Esophagus muscularis mucosa (tissue), 4 donors: Measurements from ENCODE around the gene DISC1. TPM values are rescaled to one million over a fixed set of nuclear protein-coding genes. Genes with fewer than 3 reads are reported as not detected.
"Not testable (repeated sequence)": the region's sequence is repeated elsewhere in the genome, so short reads cannot be mapped to it uniquely, and the experiment has no call there.

Experiments used
- DNase-seq: peaks from one replicate; pipeline ENCODE4 v3.0.0-alpha.2; 2017; ENCODE audit errors: extremely low spot score
- H3K27ac ChIP-seq, 4 donors: fragments of 200-600 bp; sonication (generic); replicated peaks in 1 of 4; 1 replicate in 3 of 4; 2 replicates in 1 of 4; pipeline ENCODE4 v1.5.1; 2016 to 2019; ENCODE audit warnings: mild to moderate bottlenecking in 1 of 4
- H3K27me3 ChIP-seq, 4 donors: fragments of 200-600 bp; sonication (generic); one replicate each; pipeline versions ENCODE4 v1.5.1 to v1.6.0; 2016 to 2019
- H3K36me3 ChIP-seq, 4 donors: fragments of 200-600 bp; sonication (generic); one replicate each; pipeline ENCODE4 v1.5.1; 2016 to 2019
- H3K4me1 ChIP-seq, 4 donors: fragments of 200-600 bp; sonication (generic); one replicate each; pipeline ENCODE4 v1.5.1; 2016 to 2019
- H3K4me3 ChIP-seq, 4 donors: fragments of 200-600 bp; sonication (generic); 1 replicate in 2 of 4; 2 replicates in 2 of 4; pipeline ENCODE4 v1.5.1; 2016 to 2019; ENCODE audit warnings: mild to moderate bottlenecking in 4 of 4, moderate library complexity in 1 of 4
- H3K9me3 ChIP-seq, 4 donors: fragments of 200-600 bp; sonication (generic); 1 replicate in 3 of 4; 2 replicates in 1 of 4; pipeline ENCODE4 v1.5.1; 2016 to 2019
- CTCF ChIP-seq, 3 experiments: fragments of 200-600 bp in 2 of 3; fragments of 450-650 bp in 1 of 3; sonication (generic) in 2 of 3; IDR thresholded peaks; one replicate each; pipeline ENCODE4 v1.5.1; 2017 to 2019; ENCODE audit warnings: antibody characterized with exemption in 3 of 3, mild to moderate bottlenecking in 2 of 3, moderate library complexity in 1 of 3
- EP300 ChIP-seq: sonication (generic); formaldehyde crosslinking; IDR thresholded peaks from one replicate; pipeline ENCODE4 v1.6.1; 2017; ENCODE audit warnings: antibody characterized with exemption
- POLR2A ChIP-seq: fragments of 450-650 bp; IDR thresholded peaks from one replicate; pipeline ENCODE4 v1.6.1; 2017; ENCODE audit warnings: antibody characterized with exemption, moderate library complexity, mild to moderate bottlenecking, low read depth
- POLR2AphosphoS5 ChIP-seq, 2 donors: sonication (generic); formaldehyde crosslinking; IDR thresholded peaks; one replicate each; pipeline ENCODE4 v1.6.1; 2017; ENCODE audit warnings: antibody characterized with exemption in 2 of 2
- WGBS: methylation state at CpG from one replicate; pipeline ENCODE4 v1.1.5; 2018; 5-methylcytosine and 5-hydroxymethylcytosine counted together
- intact Hi-C: fragments of 100-400 bp; cut with DNase I; formaldehyde crosslinking; loops from one replicate; pipeline ENCODE4 v1.15.1; 2023
- total RNA-seq, 4 donors: library from RNA; depleted of rRNA; stranded (reverse); fragments of >200 nt; gene quantifications; one replicate each; pipeline versions ENCODE4 v1.1.0 to v1.2.1, GENCODE V29; 2016

DISC1 gene
- total RNA-seq, 4 donors from 2014 or later, result 5.3 to 6.6 (median 6.2) TPM

- H3K9me3 ChIP-seq, result no peaks in the 10 kb centered on the region
- H3K27me3 ChIP-seq, result no peaks in the 10 kb centered on the region
- intact Hi-C loops, result no loop called here
- 94% methylated on average over 3 of the region's 3 CpGs for WGBS
- TF ChIP-seq POLR2AphosphoS5 (IDR thresholded peaks at IDR 0.05) (no peak), POLR2A (no peak), EP300 (no peak), CTCF (IDR thresholded peaks at IDR 0.05) (no peak)
- H3K27ac ChIP-seq, result no peak overlapping the region
- peaks cover 0 to under 1% (median 0%) of the 10 kb centered on the region in 4 donors for H3K4me1 ChIP-seq
- H3K4me3 ChIP-seq, result no peak overlapping the region
- no peak for DNase-seq
- no peaks in the 10 kb centered on the region for H3K36me3 ChIP-seq
These were observed 316.5 kb downstream of the DISC1 start for GRCh38 chr1:231943084-231943483.

DNA sequence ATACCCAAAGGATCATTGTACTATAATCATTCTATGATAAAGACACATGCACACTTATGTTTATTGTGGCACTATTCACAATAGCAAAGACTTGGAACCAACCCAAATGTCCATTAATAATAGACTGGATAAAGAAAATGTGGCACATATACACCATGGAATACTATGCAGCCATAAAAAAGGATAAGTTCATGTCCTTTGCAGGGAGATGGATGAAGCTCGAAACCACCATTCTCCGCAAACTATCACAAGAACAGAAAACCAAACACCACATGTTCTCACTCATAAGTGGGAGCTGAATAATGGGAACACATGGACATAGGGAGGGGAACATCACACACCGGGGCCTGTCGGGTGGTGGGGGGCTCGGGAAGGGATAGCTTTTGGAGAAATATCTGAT, 321.5 kb downstream of the DISC1 start:
- H3K27ac ChIP-seq, H3K36me3 ChIP-seq, H3K4me3 ChIP-seq, H3K27me3 ChIP-seq, DNase-seq, H3K9me3 ChIP-seq, intact Hi-C loops: not testable (repeated sequence)
- WGBS, result 78% methylated on average over 5 of the region's 5 CpGs
- peaks cover 0 to 15% (median 5%) of the 10 kb centered on the region in 4 donors for H3K4me1 ChIP-seq

DNA sequence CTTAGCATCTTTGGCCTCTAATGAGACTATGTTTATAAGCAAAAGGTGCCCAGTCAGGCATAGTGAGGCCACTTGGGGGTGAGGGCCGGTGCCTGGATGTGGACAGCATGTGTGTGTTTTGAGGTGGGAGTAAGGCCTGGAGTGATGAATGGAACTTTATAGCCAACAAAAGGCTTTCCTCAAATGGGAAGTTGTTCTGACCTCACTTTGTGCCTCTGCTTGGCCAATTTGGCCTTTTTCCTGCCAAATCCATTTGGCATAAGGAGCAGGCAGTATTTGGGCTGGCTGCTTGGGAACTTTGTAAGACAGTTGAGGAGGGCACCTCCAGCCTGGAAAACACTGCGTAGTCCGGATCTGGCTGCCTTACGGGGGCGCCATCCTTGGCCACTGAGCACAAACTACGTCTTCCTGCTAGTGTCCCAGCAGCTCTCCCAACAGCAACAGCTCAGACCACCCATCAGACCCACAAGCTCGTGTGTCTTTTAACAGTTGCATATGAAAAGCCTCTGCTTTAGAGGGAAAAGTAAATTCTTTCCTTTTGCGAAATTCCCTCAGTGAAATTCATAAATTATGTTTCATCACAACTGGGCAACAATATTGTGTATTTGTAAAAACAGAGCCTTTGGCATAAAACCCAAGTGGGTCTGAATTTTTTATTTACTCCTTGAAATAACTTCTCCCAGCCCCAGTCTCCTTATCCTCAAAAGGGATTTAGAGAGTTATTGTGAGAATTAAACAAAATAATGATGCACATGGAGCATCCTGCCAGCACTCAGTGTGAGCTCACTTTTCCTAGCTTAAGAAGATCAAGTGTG, 322.9 kb downstream of the DISC1 start:
- Histone ChIP-seq H3K27me3 (no peaks in the 10 kb centered on the region), H3K27ac (peak overlapping the region; percentile 41 to 67 (median 49)), H3K4me3 (no peak overlapping the region), H3K9me3 (no peaks in the 10 kb centered on the region), H3K4me1 (peaks cover 0 to 15% (median 5%) of the 10 kb centered on the region in 4 donors), H3K36me3 (no peaks in the 10 kb centered on the region)
- intact Hi-C loops, result no loop called here
- WGBS, result 63% methylated on average over 6 of the region's 8 CpGs
- no peak for DNase-seq
- TF ChIP-seq EP300, result no peak
- peak in 1 of 2 donors; percentile 20 for TF ChIP-seq POLR2AphosphoS5 (IDR thresholded peaks at IDR 0.05)

DNA sequence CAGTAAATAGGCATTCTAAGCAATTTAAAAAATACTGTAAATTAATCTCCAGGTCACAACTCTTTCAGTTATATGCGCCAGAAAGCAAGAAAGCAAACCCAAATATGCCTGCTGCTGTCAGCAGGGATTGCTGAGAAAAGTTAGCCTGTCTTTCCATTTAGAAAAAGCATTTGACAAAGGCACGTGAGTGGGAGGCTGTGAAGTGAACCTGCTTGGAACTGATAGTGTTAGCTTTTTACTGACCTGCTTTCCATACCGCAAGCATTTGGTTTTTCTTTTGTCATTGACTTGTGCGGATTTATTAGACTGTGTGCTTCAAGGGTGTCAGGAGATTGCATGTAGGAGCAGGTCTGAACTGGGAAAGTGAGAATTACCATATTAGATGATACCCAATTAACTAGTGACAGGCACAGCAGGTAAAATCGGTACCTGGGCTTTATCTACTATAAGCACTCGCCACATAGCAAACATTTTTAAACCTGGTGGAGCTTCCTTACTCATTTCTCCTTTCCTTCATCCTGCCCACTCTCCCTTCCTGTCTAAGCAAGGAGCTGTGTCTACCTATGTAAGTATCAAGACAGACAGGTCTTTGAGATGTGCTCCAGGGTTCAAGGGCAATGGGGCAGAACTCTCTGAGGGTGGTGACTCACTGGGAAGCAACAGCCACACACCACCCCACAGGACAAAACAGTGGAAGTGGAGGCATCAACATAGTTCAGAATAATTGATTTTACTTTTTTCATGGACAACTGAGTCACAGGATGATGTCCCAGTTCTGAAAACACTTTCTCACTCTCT, 323.9 kb downstream of the DISC1 start:
- peak overlapping the region in 1 of 4 donors; percentile 9 for H3K27ac ChIP-seq
- 68% methylated on average over 6 of the region's 6 CpGs for WGBS

DNA sequence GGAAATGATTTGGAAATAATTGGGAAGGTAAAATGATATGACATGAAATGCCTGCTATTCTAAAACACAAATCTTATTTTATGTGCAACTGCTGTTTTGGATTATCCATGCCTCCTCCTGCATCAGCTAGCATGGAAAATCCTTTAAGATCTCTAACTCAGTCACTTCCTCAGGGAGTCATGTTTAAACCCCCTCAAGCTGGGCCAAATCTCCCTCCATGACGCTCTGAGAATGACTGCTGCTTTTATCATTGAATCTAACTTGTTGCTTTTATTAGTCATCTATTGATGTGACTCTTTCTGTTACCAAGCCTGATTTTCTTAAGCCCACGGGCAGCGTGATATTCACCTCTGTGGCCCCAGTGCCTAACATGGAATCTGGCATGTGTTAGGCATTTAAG, 324.8 kb downstream of the DISC1 start:
- TF ChIP-seq POLR2A (no peak), CTCF (IDR thresholded peaks at IDR 0.05) (no peak), EP300 (no peak), POLR2AphosphoS5 (IDR thresholded peaks at IDR 0.05) (no peak)
- Histone ChIP-seq H3K4me1 (peaks cover 0 to 15% (median 5%) of the 10 kb centered on the region in 4 donors), H3K27me3 (no peaks in the 10 kb centered on the region), H3K27ac (no peak overlapping the region), H3K9me3 (no peaks in the 10 kb centered on the region), H3K4me3 (no peak overlapping the region), H3K36me3 (no peaks in the 10 kb centered on the region)
- intact Hi-C loops, result no loop called here
- DNase-seq, result peak; percentile 72
- WGBS, result 69% methylated on average over 3 of the region's 3 CpGs

More for the DNA sequence above, 323.9 kb downstream of the DISC1 start:
- no peak for DNase-seq
- Histone ChIP-seq H3K4me3 (no peak overlapping the region), H3K4me1 (peaks cover 0 to 15% (median 5%) of the 10 kb centered on the region in 4 donors), H3K27me3 (no peaks in the 10 kb centered on the region), H3K36me3 (no peaks in the 10 kb centered on the region), H3K9me3 (no peaks in the 10 kb centered on the region)
- TF ChIP-seq POLR2A (no peak), CTCF (IDR thresholded peaks at IDR 0.05) (no peak)
- intact Hi-C loops, result no loop called here
